ENCODE measurements around the gene ABCC4. TPM values are rescaled to one million over a fixed set of nuclear protein-coding genes. Genes with fewer than 3 reads are reported as not detected.

ABCC4 gene
- total and polyA plus RNA-seq, 4 donors, result 0.74 to 22.5 (median 2.0) TPM

GRCh38 chr13:95117092-95117491, 184.2 kb downstream of the ABCC4 start:
- Histone ChIP-seq H3K36me3 (ENCODE audit: control insufficient read depth in 4 of 4, insufficient read depth in 3 of 4, low read depth in 1 of 4, low read length in 3 of 4) (no peaks in the 10 kb centered on the region), H3K9ac (ENCODE audit: low read depth in 1 of 2, low read length in 2 of 2) (no peak overlapping the region), H3K27me3 (ENCODE audit: control insufficient read depth in 4 of 4, insufficient read depth in 4 of 4, low read length in 3 of 4) (no peaks in the 10 kb centered on the region), H3K4me3 (ENCODE audit: low read depth in 1 of 3, low read length in 3 of 3) (no peak overlapping the region), H3K27ac (ENCODE audit: low read depth in 1 of 2, low read length in 2 of 2) (no peak overlapping the region), H3K4me1 (ENCODE audit: control insufficient read depth in 4 of 4, insufficient read depth in 4 of 4, low read length in 3 of 4) (no peaks in the 10 kb centered on the region), H3K9me3 (ENCODE audit: control insufficient read depth in 4 of 4, low read length in 3 of 4) (no peaks in the 10 kb centered on the region)
- WGBS, result 73% methylated on average over 6 of the region's 6 CpGs
- DNase-seq (ENCODE audit: low spot score), result no peak
- no peak for TF ChIP-seq CTCF (IDR thresholded peaks at IDR 0.05; ENCODE audit: low read depth, low read length, missing input control)
- TF ChIP-seq REST (IDR thresholded peaks at IDR 0.05), result no peak
- no peak for TF ChIP-seq ZBTB33 (IDR thresholded peaks at IDR 0.05)
- no peak for TF ChIP-seq JUND (IDR thresholded peaks at IDR 0.05)
- TF ChIP-seq EGR1 (IDR thresholded peaks at IDR 0.05; ENCODE audit: low read depth in 2 of 2), result no peak
- TF ChIP-seq YY1 (IDR thresholded peaks at IDR 0.05), result no peak

- no peak overlapping the region for H3K27ac ChIP-seq (ENCODE audit: low read depth in 1 of 2, low read length in 2 of 2)
- WGBS, result 94% methylated on average over 10 of the region's 10 CpGs
- TF ChIP-seq EGR1 (IDR thresholded peaks at IDR 0.05; ENCODE audit: low read depth in 2 of 2) (no peak), HNF4G (IDR thresholded peaks at IDR 0.05) (no peak), REST (IDR thresholded peaks at IDR 0.05) (no peak), ATF3 (IDR thresholded peaks at IDR 0.05) (no peak), MAX (IDR thresholded peaks at IDR 0.05) (no peak), ZBTB33 (IDR thresholded peaks at IDR 0.05) (no peak), YY1 (IDR thresholded peaks at IDR 0.05) (no peak), TAF1 (conservative IDR thresholded peaks at IDR 0.05) (no peak), RXRA (IDR thresholded peaks at IDR 0.05) (no peak), FOXA1 (IDR thresholded peaks at IDR 0.05) (no peak), GABPA (IDR thresholded peaks at IDR 0.05 in 1 of 2, conservative IDR thresholded peaks at IDR 0.05 in 1 of 2) (no peak), NR2F2 (IDR thresholded peaks at IDR 0.05) (no peak), HNF4A (conservative IDR thresholded peaks at IDR 0.05) (no peak), JUND (IDR thresholded peaks at IDR 0.05) (no peak), SP1 (IDR thresholded peaks at IDR 0.05) (no peak)
Measured at GRCh38 chr13:95115525-95115924, 185.7 kb downstream of the ABCC4 start.

More at GRCh38 chr13:95115525-95115924, 185.7 kb downstream of the ABCC4 start:
- DNase-seq (ENCODE audit: low spot score), result no peak
- H3K36me3 ChIP-seq (ENCODE audit: control insufficient read depth in 4 of 4, insufficient read depth in 3 of 4, low read depth in 1 of 4, low read length in 3 of 4), result no peaks in the 10 kb centered on the region
- H3K27me3 ChIP-seq (ENCODE audit: control insufficient read depth in 4 of 4, insufficient read depth in 4 of 4, low read length in 3 of 4), result no peaks in the 10 kb centered on the region
- no peak overlapping the region for H3K4me3 ChIP-seq (ENCODE audit: low read depth in 1 of 3, low read length in 3 of 3)
- no peak overlapping the region for H3K9ac ChIP-seq (ENCODE audit: low read depth in 1 of 2, low read length in 2 of 2)
- H3K9me3 ChIP-seq (ENCODE audit: control insufficient read depth in 4 of 4, low read length in 3 of 4), result no peaks in the 10 kb centered on the region
- H3K4me1 ChIP-seq (ENCODE audit: control insufficient read depth in 4 of 4, insufficient read depth in 4 of 4, low read length in 3 of 4), result no peaks in the 10 kb centered on the region
